ENCODE results near the gene NKX6-1.

DNA sequence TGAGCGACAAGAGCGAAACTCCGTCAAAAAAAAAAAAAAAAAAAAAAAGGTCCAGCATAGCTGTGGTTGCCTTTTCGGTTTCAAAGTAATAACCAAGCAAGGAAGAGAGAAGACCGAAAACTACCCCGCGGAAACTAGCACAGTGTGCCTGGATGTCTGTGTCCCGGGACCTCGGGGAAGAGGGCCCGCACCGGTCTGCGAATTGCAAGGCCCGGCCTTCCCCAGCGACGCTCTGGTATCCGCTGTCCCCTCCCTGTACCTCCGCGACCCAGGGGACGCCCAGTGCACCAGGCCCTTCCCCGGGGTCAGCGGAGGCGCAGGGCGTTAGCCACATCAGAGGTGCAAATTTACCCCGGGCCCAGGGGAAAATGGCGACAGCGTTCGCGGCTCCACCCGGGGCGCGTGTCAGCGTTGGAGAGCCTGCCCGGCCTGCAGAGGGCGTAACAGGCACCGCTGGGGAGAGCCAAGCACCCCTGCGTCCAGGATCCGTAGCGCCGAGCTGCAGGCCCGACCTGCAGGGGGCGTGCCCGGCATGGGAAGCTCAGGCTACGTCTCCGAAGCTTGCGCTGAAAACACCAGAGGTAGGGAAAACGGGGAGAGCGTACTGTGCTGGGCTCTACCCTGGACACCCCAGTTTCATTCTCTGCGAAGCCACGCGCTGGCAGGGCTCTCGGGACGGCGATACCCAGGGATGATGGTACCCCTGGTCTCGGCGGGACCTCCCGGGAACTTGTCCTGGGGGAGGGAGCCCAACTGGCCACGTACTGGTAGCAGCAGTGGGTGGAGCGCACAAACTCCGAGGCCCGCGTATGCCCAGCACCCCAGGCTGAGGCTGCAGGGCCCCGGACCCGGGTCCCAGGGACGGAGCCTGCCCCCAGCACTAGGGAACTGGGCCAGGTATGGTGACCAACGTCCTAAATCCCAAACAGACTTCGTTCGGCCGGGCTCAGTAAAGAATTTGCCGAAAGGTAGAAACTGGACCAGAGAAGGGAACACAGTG, 16.2 kb downstream of the NKX6-1 start:
- TF ChIP-seq POLR2A (IDR thresholded peaks at IDR 0.05) (no peak), CTCF (IDR thresholded peaks at IDR 0.05) (no peak), POLR2AphosphoS5 (IDR thresholded peaks at IDR 0.05) (no peak)

All from breast epithelium (tissue), 3 donors.